HG03066 (cell line): ENCODE data around the gene PLCB3.
A peak's percentile ranks its signal among the peaks of the same experiment; 100 is the strongest.

Experiments used
- ATAC-seq: cut with Tn5 transposase; IDR thresholded peaks from one replicate; pipeline ENCODE4 v1.9.1; 2021; ENCODE audit warnings: low read depth; ENCODE audit not compliant: unreplicated experiment

PLCB3 gene

GRCh38 chr11:64263021-64263946 lies 12.0 kb downstream of the PLCB3 start:
- ATAC-seq = no peak

- no peak for ATAC-seq
These were observed 12.6 kb downstream of the PLCB3 start for GRCh38 chr11:64263947-64264317.

- ATAC-seq = no peak
These were observed 13.1 kb downstream of the PLCB3 start for GRCh38 chr11:64264371-64264852.

GRCh38 chr11:64265176-64266160 lies 14.1 kb downstream of the PLCB3 start:
- ATAC-seq = no peak

- ATAC-seq = no peak
These were observed 15.0 kb downstream of the PLCB3 start for GRCh38 chr11:64266339-64266738.

GRCh38 chr11:64267207-64267945 lies 16.0 kb downstream of the PLCB3 start:
- ATAC-seq = no peak

- no peak for ATAC-seq
These were observed 16.9 kb downstream of the PLCB3 start for GRCh38 chr11:64268025-64268892.

- ATAC-seq = peak; percentile 24
These were observed 17.7 kb downstream of the PLCB3 start for GRCh38 chr11:64268893-64269539.

GRCh38 chr11:64269540-64270220 lies 18.4 kb downstream of the PLCB3 start:
- ATAC-seq = peak; percentile 68

GRCh38 chr11:64275031-64275800 lies 23.9 kb downstream of the PLCB3 start:
- ATAC-seq = no peak

- no peak for ATAC-seq
These were observed 24.5 kb downstream of the PLCB3 start for GRCh38 chr11:64275841-64276240.

- no peak for ATAC-seq
These were observed 25.5 kb downstream of the PLCB3 start for GRCh38 chr11:64276653-64277431.

GRCh38 chr11:64278576-64279190 lies 27.4 kb downstream of the PLCB3 start:
- ATAC-seq = no peak

- ATAC-seq = no peak
These were observed 30.8 kb downstream of the PLCB3 start for GRCh38 chr11:64281957-64282770.

GRCh38 chr11:64283092-64283491 lies 31.8 kb downstream of the PLCB3 start:
- ATAC-seq = no peak
